Left cardiac atrium (tissue), 4 donors: Measurements from ENCODE around the gene JMJD8. TPM values are rescaled to one million over a fixed set of nuclear protein-coding genes. Genes with fewer than 3 reads are reported as not detected.
A peak's percentile ranks its signal among the peaks of the same experiment; 100 is the strongest.

Experiments used
- ATAC-seq, 2 donors: fragments of 200-7000 bp; cut with Tn5 transposase; one replicate each; pipeline ENCODE4 v1.9.1; 2020; ENCODE audit warnings: mild to moderate bottlenecking in 2 of 2, moderate library complexity in 2 of 2
- DNase-seq: peaks from one replicate; pipeline ENCODE4 v3.0.0-alpha.2; 2020
- intact Hi-C, 2 donors: fragments of 100-400 bp; cut with DNase I; formaldehyde crosslinking; loops; one replicate each; pipeline versions ENCODE4 v1.14.1 to v1.15.1; 2022 to 2023
- total RNA-seq, 2 donors: library from RNA; stranded (reverse); fragmentation: NEBNext Ultra II Directional; extraction: Animal tissue kit (Norgen Biotek cat#: 25700); gene quantifications; one replicate each; pipeline ENCODE4 v1.2.1, GENCODE V29; 2021
- donor health status: DM: no; HTN: yes; CAD: no.
- donor health status: DM: no; HTN: yes; CAD: no; lungs with severe emphysema.
- donor health status: DM: yes; HTN: yes; CAD: no.
- donor health status: Dilated cardiomyopathy.

Gene JMJD8
- total RNA-seq, 2 donors from 2014 or later: 45.5 to 48.9 TPM

- intact Hi-C loops: no loop called here
These were observed 43.5 kb downstream of the JMJD8 start for GRCh38 chr16:640614-641013.

GRCh38 chr16:638836-639235 is 45.3 kb downstream of the JMJD8 start:
- DNase-seq: no peak
- no peak for ATAC-seq
- intact Hi-C loops: loop anchor here in 1 of 2 donors (5.0 kb wide), 1 partner anchor 47 kb away; the partner anchor contains the start of gene RAB40C

More at GRCh38 chr16:640614-641013, 43.5 kb downstream of the JMJD8 start:
- DNase-seq: no peak
- ATAC-seq: no peak

GRCh38 chr16:638034-638543 is 46.0 kb downstream of the JMJD8 start:
- ATAC-seq (no peak), DNase-seq (no peak)
- intact Hi-C loops: loop anchor here in 1 of 2 donors (5.0 kb wide), 1 partner anchor 46 kb away; the partner anchor contains the start of gene RAB40C

GRCh38 chr16:637081-638018 is 46.8 kb downstream of the JMJD8 start:
- intact Hi-C loops: loop anchor here in 1 of 2 donors (5.0 kb wide), 1 partner anchor 45 kb away; the partner anchor contains the start of gene RAB40C
- DNase-seq (peak; percentile 93), ATAC-seq (peak; percentile 82 to 85)

- peak; percentile 98 for DNase-seq
- ATAC-seq: peak; percentile 89 to 90
- intact Hi-C loops: loop anchor here in 1 of 2 donors (5.0 kb wide), 1 partner anchor 44 kb away; the partner anchor contains the start of gene RAB40C
These were observed 47.7 kb downstream of the JMJD8 start, which contains the start of gene METTL26 for GRCh38 chr16:636206-637080. Gene METTL26, minus strand, starts transcription at chr16:636305. Its CDS starts 15 bp downstream, at chr16:636290.

- no peak for ATAC-seq
These were observed 48.4 kb downstream of the JMJD8 start for GRCh38 chr16:635573-636205.

GRCh38 chr16:634996-635395 is 49.1 kb downstream of the JMJD8 start:
- intact Hi-C loops: loop anchor here in 1 of 2 donors (5.0 kb wide), 1 partner anchor 43 kb away; the partner anchor contains the start of gene RAB40C
- ATAC-seq (no peak), DNase-seq (no peak)

More at GRCh38 chr16:635573-636205, 48.4 kb downstream of the JMJD8 start:
- intact Hi-C loops: loop anchor here in 1 of 2 donors (5.0 kb wide), 1 partner anchor 43 kb away; the partner anchor contains the start of gene RAB40C
- DNase-seq: no peak

GRCh38 chr16:634051-634670 is 50.0 kb downstream of the JMJD8 start:
- no peak for ATAC-seq
- DNase-seq: no peak
- intact Hi-C loops: no loop called here

- ATAC-seq: no peak
- intact Hi-C loops: no loop called here
- no peak for DNase-seq
These were observed 50.6 kb downstream of the JMJD8 start for GRCh38 chr16:633336-634050.

- DNase-seq (no peak), ATAC-seq (no peak)
- intact Hi-C loops: no loop called here
These were observed 51.4 kb downstream of the JMJD8 start for GRCh38 chr16:632486-633335.

GRCh38 chr16:631808-632358 is 52.3 kb downstream of the JMJD8 start:
- DNase-seq (no peak), ATAC-seq (no peak)
- intact Hi-C loops: no loop called here

Other genes with a start within 250 kb of the JMJD8 start
- gene CAPN15, start 156.6 kb downstream of the JMJD8 start, total RNA-seq: 10 to 100 TPM; 19.2 to 25.8 TPM
- not detected for gene PRR35, start 123.9 kb downstream of the JMJD8 start, total RNA-seq
- under 1 TPM; 0.10 to 0.97 TPM for gene NHLRC4, start 117.3 kb downstream of the JMJD8 start, total RNA-seq
- 10 to 100 TPM; 19.1 to 21.3 TPM for gene PIGQ, start 114.4 kb downstream of the JMJD8 start, total RNA-seq
- gene RAB40C, start 94.3 kb downstream of the JMJD8 start, total RNA-seq: 10 to 100 TPM in 1 of 2 donors, 1 to 10 TPM in 1; 9.9 to 13.5 TPM
- gene WFIKKN1, start 53.3 kb downstream of the JMJD8 start, total RNA-seq: under 1 TPM; 0.21 to 0.50 TPM
- 10 to 100 TPM; 42.8 to 61.8 TPM for gene METTL26, start 48.0 kb downstream of the JMJD8 start, total RNA-seq
- 100 to 1,000 TPM in 1 of 2 donors, 10 to 100 TPM in 1; 92.8 to 117 TPM for gene MCRIP2, start 42.5 kb downstream of the JMJD8 start, total RNA-seq
- gene WDR90, start 35.0 kb downstream of the JMJD8 start, total RNA-seq: 10 to 100 TPM in 1 of 2 donors, 1 to 10 TPM in 1; 9.6 to 15.5 TPM
- 100 to 1,000 TPM in 1 of 2 donors, 10 to 100 TPM in 1; 73.8 to 106 TPM for gene RHOT2, start 16.2 kb downstream of the JMJD8 start, total RNA-seq
- gene RHBDL1, start 8.7 kb downstream of the JMJD8 start, total RNA-seq: 1 to 10 TPM; 1.2 TPM
- 100 to 1,000 TPM in 1 of 2 donors, 10 to 100 TPM in 1; 89.1 to 101 TPM for gene STUB1, start 3.9 kb downstream of the JMJD8 start, total RNA-seq
- gene WDR24, start 6.1 kb upstream of the JMJD8 start, total RNA-seq: 1 to 10 TPM; 8.2 TPM
- gene FBXL16, start 21.5 kb upstream of the JMJD8 start, total RNA-seq: 1 to 10 TPM in 1 of 2 donors, under 1 TPM in 1; 0.32 to 1.0 TPM
- gene METRN, start 30.8 kb upstream of the JMJD8 start, total RNA-seq: 10 to 100 TPM; 53.7 to 56.8 TPM
- gene ANTKMT, start 36.8 kb upstream of the JMJD8 start, total RNA-seq: 10 to 100 TPM; 32.5 to 36.8 TPM
- under 1 TPM; 0.50 to 0.56 TPM for gene CCDC78, start 42.1 kb upstream of the JMJD8 start, total RNA-seq
- 10 to 100 TPM; 12.0 to 15.8 TPM for gene HAGHL, start 42.8 kb upstream of the JMJD8 start, total RNA-seq
- 10 to 100 TPM; 22.6 to 23.3 TPM for gene CIAO3, start 56.7 kb upstream of the JMJD8 start, total RNA-seq
- gene MSLN, start 76.4 kb upstream of the JMJD8 start, total RNA-seq: 10 to 100 TPM; 12.6 to 13.0 TPM
- gene RPUSD1, start 104.0 kb upstream of the JMJD8 start, total RNA-seq: 10 to 100 TPM; 11.1 to 11.4 TPM
- gene CHTF18, start 104.3 kb upstream of the JMJD8 start, total RNA-seq: 1 to 10 TPM; 4.7 to 8.8 TPM
- gene GNG13, start 116.4 kb upstream of the JMJD8 start, total RNA-seq: not detected